Psoas muscle (tissue), 8 donors: ENCODE measurements around the gene GOLGA6C. TPM values are rescaled to one million over a fixed set of nuclear protein-coding genes. Genes with fewer than 3 reads are reported as not detected.

Source experiments
- ATAC-seq, 4 donors: fragments of 200-7000 bp; cut with Tn5 transposase; one replicate each; pipeline ENCODE4 v1.9.1; 2020; ENCODE audit warnings: moderate library complexity in 3 of 4, mild to moderate bottlenecking in 2 of 4
- DNase-seq, 2 donors: peaks; one replicate each; pipeline ENCODE4 v3.0.0-alpha.2; 2020
- H3K27ac ChIP-seq: fragments of 200-600 bp; one replicate; pipeline ENCODE4 v1.8.0; 2022
- H3K27me3 ChIP-seq, 3 donors: fragments of 200-600 bp in 1 of 3; one replicate each; pipeline versions ENCODE4 v1.6.1 to v1.8.0; 2013 to 2022; ENCODE audit warnings: low read length in 2 of 3, mild to moderate bottlenecking in 2 of 3, moderate library complexity in 1 of 3; ENCODE audit not compliant: insufficient read depth in 3 of 3
- H3K36me3 ChIP-seq, 2 donors: fragments of 200-600 bp in 1 of 2; one replicate each; pipeline versions ENCODE4 v1.6.1 to v1.8.0; 2013 to 2022; ENCODE audit warnings: low read depth in 1 of 2, mild to moderate bottlenecking in 1 of 2, moderate library complexity in 1 of 2; ENCODE audit not compliant: insufficient read depth in 1 of 2
- H3K4me1 ChIP-seq: fragments of 200-600 bp; one replicate; pipeline ENCODE4 v1.8.0; 2022
- H3K4me3 ChIP-seq: fragments of 200-600 bp; one replicate; pipeline ENCODE4 v1.8.0; 2022; ENCODE audit warnings: mild to moderate bottlenecking
- H3K9me3 ChIP-seq: fragments of 200-600 bp; one replicate; pipeline ENCODE4 v1.8.0; 2022
- WGBS, 3 donors: extraction: QIAGEN DNeasy Blood & Tissue Kit; methylation state at CpG; one replicate each; pipeline versions ENCODE4 v1.1.6 to v1.1.7; 2013; 5-methylcytosine and 5-hydroxymethylcytosine counted together
- intact Hi-C, 2 donors: fragments of 100-400 bp; cut with DNase I; formaldehyde crosslinking; loops; one replicate each; pipeline versions ENCODE4 v1.11.0 to v1.14.2; 2022
- polyA plus RNA-seq, 3 donors: library from polyadenylated mRNA; stranded (reverse); fragments of 200-250 nt; gene quantifications; one replicate each; pipeline ENCODE4 v1.2.3, GENCODE V29; 2013
- total RNA-seq, 4 donors: library from RNA; stranded (reverse); fragmentation: NEBNext Ultra II Directional in 2 of 4; extraction: Animal tissue kit (Norgen Biotek cat#: 25700) in 2 of 4; gene quantifications; one replicate each; pipeline versions ENCODE4 v1.2.1 to v1.2.4, GENCODE V29; 2021 to 2023
- TF ChIP-seq, protein P1 (sequence below): fragments of 200-600 bp; IDR thresholded peaks from one replicate; pipeline ENCODE4 v1.8.0; 2022; ENCODE audit warnings: antibody characterized with exemption
- donor health status: healthy with polysubstance abuse.
- donor health status: DM: no; HTN: no; CAD: no; lungs with moderate emphysema.
- donor health status: Bipolar disorder and iron deficiency.
- donor health status: healthy.
- donor health status: DM: yes; HTN: yes; CAD: no.
- donor health status: DM: no; HTN: no; CAD: no.
- donor health status: DM: no; HTN: no; CAD: no.
- donor health status: DM: yes; HTN: yes; CAD: no.

The GOLGA6C gene
- total and polyA plus RNA-seq, 7 donors = 0.05 TPM; not detected in 6

DNA sequence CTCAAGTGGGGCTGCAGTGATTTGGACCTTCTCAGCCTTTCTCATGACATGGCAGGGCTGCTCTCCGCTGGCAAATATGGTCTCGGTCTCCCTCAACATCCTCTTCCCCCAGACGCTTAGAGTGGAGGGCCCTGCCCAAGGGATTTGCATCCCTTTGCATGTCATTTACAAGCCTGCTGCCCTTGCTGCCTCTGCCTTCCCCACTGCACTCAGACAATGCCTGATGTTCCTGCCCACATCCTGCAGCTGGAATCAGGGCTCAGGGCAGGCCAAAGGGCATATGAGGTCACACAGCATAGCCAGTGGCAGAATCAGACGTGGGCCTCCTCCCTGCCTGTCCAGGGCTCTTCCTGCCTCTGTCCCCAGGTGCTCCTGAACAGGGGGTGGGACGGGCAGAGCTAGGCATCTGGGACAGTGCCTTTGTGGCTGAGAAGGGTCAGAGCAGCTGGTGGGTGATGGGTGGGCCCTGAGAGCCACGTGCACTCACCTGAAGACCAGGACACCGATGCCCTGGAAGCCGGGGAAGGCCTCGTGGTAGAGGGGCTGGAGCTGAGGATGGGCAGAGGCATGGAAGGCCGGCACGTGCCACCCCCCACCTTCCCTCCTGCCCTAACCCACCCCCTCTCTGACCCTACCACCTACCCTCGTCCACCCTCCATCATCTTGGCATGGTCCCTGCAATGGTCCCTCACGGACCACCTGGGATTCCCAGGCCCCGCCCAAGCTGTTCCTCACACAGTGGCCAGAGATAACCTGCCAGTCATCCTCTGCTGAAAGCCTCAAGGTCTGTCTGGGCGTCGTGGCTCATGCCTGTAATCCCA is 27.4 kb upstream of the GOLGA6C start:
- no peaks in the 10 kb centered on the region for H3K4me1 ChIP-seq
- intact Hi-C loops = loop anchor here (5.0 to 10.0 kb wide), 2 partner anchors 74 to 87 kb away; no protein-coding TSS in a partner anchor
- no peaks in the 10 kb centered on the region for H3K9me3 ChIP-seq
- H3K27ac ChIP-seq = no peak overlapping the region
- ATAC-seq (no peak), DNase-seq (peak; percentile 7 to 41)
- WGBS, 3 donors = 76 to 79% (median 76%) methylated on average over 14 to 16 of the region's 16 CpGs
- H3K4me3 ChIP-seq = no peak overlapping the region
- H3K36me3 ChIP-seq = no peaks in the 10 kb centered on the region
- TF ChIP-seq, protein P1, sequence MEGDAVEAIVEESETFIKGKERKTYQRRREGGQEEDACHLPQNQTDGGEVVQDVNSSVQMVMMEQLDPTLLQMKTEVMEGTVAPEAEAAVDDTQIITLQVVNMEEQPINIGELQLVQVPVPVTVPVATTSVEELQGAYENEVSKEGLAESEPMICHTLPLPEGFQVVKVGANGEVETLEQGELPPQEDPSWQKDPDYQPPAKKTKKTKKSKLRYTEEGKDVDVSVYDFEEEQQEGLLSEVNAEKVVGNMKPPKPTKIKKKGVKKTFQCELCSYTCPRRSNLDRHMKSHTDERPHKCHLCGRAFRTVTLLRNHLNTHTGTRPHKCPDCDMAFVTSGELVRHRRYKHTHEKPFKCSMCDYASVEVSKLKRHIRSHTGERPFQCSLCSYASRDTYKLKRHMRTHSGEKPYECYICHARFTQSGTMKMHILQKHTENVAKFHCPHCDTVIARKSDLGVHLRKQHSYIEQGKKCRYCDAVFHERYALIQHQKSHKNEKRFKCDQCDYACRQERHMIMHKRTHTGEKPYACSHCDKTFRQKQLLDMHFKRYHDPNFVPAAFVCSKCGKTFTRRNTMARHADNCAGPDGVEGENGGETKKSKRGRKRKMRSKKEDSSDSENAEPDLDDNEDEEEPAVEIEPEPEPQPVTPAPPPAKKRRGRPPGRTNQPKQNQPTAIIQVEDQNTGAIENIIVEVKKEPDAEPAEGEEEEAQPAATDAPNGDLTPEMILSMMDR = no peak
- peaks cover 0 to 9% (median 3%) of the 10 kb centered on the region in 3 donors for H3K27me3 ChIP-seq

GRCh38 chr15:75231836-75232235 is 26.3 kb upstream of the GOLGA6C start:
- TF ChIP-seq, protein P1 = no peak
- intact Hi-C loops = loop anchor here (5.0 to 10.0 kb wide), 2 partner anchors 73 to 85 kb away; no protein-coding TSS in a partner anchor
- no peak overlapping the region for H3K4me3 ChIP-seq
- H3K4me1 ChIP-seq = no peaks in the 10 kb centered on the region
- no peak for ATAC-seq
- H3K9me3 ChIP-seq = no peaks in the 10 kb centered on the region
- H3K27me3 ChIP-seq = peaks cover 0 to 9% (median 3%) of the 10 kb centered on the region in 3 donors
- DNase-seq = peak in 1 of 2 donors; percentile 15
- 78 to 79% (median 79%) methylated on average over 4 of the region's 4 CpGs for WGBS, 3 donors
- no peak overlapping the region for H3K27ac ChIP-seq
- H3K36me3 ChIP-seq = no peaks in the 10 kb centered on the region

DNA sequence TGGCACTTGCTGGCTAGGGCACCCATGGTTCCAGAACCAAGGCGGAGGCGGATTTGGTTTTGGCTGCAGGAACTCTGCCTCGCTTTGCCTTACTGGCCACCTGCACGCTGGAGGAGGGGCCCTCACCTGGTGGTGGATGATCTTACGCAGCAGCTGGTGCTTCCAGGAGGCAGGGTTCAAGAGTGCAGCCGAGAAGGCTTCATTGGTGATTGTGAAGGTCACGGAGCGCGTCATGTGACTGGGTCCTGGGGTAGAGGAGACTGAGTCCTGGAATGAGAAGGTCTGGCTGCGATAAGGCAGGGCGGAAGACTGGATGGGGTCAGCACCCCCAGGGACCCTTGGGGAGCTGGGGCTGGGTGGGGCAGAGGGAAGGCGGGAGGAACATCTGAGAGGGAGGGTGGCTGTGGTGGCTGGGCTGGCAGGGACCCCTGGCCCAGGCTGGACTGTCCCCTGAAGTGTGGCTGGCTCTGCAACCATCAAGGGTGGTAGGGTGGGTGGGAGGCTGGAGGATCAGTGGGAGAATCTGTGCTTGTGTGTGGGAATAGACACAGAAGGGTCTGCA is 25.8 kb upstream of the GOLGA6C start:
- H3K27ac ChIP-seq = no peak overlapping the region
- 86 to 91% (median 86%) methylated on average over 12 of the region's 12 CpGs for WGBS, 3 donors
- no peak for ATAC-seq
- intact Hi-C loops = loop anchor here (5.0 to 10.0 kb wide), 2 partner anchors 72 to 85 kb away; no protein-coding TSS in a partner anchor
- no peaks in the 10 kb centered on the region for H3K36me3 ChIP-seq
- DNase-seq = peak; percentile 5 to 27
- TF ChIP-seq, protein P1 = no peak
- H3K9me3 ChIP-seq = no peaks in the 10 kb centered on the region
- no peaks in the 10 kb centered on the region for H3K4me1 ChIP-seq
- no peak overlapping the region for H3K4me3 ChIP-seq
- peaks cover 0 to 9% (median 3%) of the 10 kb centered on the region in 3 donors for H3K27me3 ChIP-seq

GRCh38 chr15:75232826-75233503 is 25.2 kb upstream of the GOLGA6C start:
- Histone ChIP-seq H3K4me1 (no peaks in the 10 kb centered on the region), H3K27me3 (peaks cover 0 to 9% (median 3%) of the 10 kb centered on the region in 3 donors), H3K27ac (no peak overlapping the region), H3K4me3 (no peak overlapping the region), H3K36me3 (no peaks in the 10 kb centered on the region), H3K9me3 (no peaks in the 10 kb centered on the region)
- ATAC-seq (no peak), DNase-seq (peak; percentile 4 to 30)
- intact Hi-C loops = loop anchor here (5.0 to 10.0 kb wide), 2 partner anchors 72 to 84 kb away; no protein-coding TSS in a partner anchor
- whole genome bisulfite sequencing, 3 donors = 73 to 81% (median 78%) methylated on average over 17 of the region's 17 CpGs
- TF ChIP-seq, protein P1 = no peak
